ENCODE results near the gene INHBB.

The INHBB gene

GRCh38 chr2:120343433-120344105, 2.4 kb upstream of the INHBB start:
- peak; percentile 71 to 97 for DNase-seq

DNA sequence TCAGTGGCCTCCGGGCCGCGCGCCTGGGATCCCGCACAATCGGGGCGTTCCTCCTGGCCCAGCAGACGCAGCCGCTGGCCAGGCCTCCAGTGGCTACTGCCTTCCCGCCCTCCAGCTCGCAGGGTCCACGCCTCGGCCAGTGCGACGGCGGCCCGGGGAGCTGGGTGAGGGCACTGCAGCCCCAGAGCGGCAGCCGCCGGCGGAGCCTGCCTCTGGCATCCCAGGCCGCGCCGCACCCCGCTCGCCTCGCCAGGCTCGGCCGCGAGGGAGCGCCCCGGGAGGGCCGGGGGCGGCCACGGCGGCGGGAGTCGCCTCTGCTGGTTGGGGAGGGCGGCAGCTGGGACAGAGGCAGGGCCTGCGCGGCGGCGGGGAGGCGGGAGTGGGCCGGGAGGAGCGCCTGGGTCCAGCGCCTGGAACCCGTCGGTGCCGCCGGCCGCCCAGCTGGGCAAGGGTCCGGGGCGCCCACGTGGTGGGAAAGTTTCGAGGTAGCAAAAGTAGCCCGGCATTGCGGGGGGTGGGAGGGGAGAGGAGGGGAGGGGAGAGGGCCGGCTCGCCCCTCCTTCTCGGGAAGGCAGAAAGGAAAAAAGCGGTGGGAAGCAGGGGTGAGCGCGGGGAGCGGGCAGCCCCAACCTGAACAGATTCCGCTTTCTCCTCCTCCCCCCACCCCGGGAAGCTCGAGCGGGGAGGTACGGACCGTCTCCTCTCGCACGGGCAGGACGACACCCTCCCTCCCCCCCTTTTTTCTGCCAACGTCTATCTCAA, 1.5 kb upstream of the INHBB start:
- peak in 1 of 2 experiments; percentile 83 for DNase-seq

DNA sequence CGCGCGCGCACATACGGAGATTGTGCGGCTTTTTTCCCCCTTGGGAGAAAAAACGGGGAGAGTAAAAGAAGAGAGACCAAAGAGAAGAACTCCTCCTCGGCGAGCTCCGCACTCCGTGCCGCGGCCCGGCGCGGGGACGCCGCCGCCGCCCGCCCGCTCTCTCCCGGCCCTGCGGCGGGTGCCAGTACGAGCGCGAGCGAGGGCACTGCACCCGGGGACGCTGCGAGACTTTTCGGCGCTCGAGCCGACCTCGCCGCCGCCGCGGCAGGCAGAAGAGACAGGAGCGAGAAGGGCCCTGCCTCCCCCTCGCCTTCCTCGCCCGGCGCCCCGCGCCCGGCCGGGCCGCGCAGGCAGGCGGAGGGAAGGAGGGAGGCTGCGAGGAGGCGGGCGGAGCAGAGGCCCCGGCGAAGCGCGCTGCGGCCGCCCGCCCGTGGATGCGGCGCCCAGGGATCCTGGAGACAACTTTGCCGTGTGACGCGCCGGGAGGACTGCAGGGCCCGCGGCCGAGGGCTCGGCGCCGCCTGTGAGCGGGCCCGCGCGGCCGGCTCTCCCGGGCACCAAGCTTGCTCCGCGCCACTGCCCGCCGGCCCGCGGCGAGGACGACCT, 857 bp upstream of the INHBB start:
- peak; percentile 23 to 73 for DNase-seq

GRCh38 chr2:120345608-120346007, 328 bp upstream of the INHBB start:
- peak in 1 of 2 experiments; percentile 71 for DNase-seq

GRCh38 chr2:120346667-120347358, 877 bp downstream of the INHBB start:
- DNase-seq: peak; percentile 48 to 85

GRCh38 chr2:120347396-120348060, 1.6 kb downstream of the INHBB start:
- peak in 1 of 2 experiments; percentile 68 for DNase-seq

GRCh38 chr2:120348134-120348736, 2.3 kb downstream of the INHBB start:
- DNase-seq: peak; percentile 45 to 68

DNA sequence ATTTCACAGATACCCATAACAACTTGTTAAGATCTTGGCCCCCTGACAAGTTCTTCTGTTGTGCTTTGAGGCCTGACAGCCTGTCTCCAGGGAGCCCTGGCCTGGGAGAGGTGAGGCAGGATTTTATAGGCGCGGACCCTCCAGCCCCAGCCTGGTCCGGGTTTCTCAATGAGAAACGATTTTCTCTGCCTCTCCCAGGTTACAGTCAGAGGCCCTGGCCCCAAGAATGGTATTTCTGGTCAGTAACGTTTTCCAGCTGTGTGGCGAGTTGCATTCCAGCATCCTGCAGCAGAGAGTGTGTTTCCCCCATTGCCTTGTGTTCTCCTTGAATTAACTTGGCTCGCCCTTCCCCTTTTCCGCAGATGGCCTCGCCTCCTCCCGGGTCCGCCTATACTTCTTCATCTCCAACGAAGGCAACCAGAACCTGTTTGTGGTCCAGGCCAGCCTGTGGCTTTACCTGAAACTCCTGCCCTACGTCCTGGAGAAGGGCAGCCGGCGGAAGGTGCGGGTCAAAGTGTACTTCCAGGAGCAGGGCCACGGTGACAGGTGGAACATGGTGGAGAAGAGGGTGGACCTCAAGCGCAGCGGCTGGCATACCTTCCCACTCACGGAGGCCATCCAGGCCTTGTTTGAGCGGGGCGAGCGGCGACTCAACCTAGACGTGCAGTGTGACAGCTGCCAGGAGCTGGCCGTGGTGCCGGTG, 3.0 kb downstream of the INHBB start:
- no peak for DNase-seq

DNA sequence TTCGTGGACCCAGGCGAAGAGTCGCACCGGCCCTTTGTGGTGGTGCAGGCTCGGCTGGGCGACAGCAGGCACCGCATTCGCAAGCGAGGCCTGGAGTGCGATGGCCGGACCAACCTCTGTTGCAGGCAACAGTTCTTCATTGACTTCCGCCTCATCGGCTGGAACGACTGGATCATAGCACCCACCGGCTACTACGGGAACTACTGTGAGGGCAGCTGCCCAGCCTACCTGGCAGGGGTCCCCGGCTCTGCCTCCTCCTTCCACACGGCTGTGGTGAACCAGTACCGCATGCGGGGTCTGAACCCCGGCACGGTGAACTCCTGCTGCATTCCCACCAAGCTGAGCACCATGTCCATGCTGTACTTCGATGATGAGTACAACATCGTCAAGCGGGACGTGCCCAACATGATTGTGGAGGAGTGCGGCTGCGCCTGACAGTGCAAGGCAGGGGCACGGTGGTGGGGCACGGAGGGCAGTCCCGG, 3.5 kb downstream of the INHBB start:
- DNase-seq: no peak

DNA sequence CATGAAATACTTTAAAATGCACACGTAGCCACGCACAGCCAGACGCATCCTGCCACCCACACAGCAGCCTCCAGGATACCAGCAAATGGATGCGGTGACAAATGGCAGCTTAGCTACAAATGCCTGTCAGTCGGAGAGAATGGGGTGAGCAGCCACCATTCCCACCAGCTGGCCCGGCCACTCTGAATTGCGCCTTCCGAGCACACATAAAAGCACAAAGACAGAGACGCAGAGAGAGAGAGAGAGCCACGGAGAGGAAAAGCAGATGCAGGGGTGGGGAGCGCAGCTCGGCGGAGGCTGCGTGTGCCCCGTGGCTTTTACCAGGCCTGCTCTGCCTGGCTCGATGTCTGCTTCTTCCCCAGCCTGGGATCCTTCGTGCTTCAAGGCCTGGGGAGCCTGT, 4.1 kb downstream of the INHBB start:
- DNase-seq: no peak

GRCh38 chr2:120350801-120351320, 4.9 kb downstream of the INHBB start:
- DNase-seq: no peak

GRCh38 chr2:120352696-120353590, 7.0 kb downstream of the INHBB start:
- no peak for DNase-seq

DNA sequence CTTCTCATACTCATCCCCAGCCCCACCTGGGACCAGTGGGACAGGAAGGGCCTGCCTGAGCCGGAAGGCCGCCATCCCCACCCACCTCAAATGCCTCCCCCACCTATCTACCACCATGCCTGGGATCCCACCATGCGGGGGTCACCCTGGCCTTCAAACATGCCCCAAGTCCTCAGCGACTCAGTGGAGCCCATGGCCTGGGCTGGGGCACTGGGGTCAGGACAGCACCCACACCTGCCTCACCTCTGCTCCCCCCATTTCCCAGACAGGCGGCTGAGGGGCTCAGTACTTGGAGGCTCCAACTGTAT, 7.6 kb downstream of the INHBB start:
- DNase-seq: no peak

GRCh38 chr2:120353931-120354330, 8.0 kb downstream of the INHBB start:
- no peak for DNase-seq

GRCh38 chr2:120354467-120354866, 8.5 kb downstream of the INHBB start:
- DNase-seq: no peak

- DNase-seq: no peak
Measured at GRCh38 chr2:120354935-120355779, 9.2 kb downstream of the INHBB start.

DNA sequence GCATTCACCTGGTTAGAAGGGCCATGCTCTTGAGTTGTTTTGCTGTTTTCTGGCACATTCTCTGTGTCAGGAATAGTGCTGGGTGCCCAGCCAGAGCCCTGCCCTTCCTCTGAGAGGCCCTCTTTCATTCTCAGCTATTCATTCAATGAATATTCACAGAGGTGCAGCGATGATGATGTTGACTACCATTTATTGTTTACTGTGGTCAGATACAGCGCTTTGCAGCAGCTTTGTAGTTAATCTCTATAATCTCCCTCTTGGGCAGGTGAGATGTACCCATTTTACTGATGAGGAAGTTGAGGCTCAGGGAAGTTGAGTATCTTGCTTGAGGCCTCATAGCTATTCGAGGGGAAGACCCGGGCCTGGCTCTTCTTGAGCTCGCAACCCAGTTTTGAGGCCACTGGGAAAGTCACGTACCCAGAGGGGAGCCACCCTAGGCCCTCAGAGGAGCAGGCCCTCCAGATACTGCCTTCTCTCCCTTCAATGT, 9.9 kb downstream of the INHBB start:
- DNase-seq: no peak

DNA sequence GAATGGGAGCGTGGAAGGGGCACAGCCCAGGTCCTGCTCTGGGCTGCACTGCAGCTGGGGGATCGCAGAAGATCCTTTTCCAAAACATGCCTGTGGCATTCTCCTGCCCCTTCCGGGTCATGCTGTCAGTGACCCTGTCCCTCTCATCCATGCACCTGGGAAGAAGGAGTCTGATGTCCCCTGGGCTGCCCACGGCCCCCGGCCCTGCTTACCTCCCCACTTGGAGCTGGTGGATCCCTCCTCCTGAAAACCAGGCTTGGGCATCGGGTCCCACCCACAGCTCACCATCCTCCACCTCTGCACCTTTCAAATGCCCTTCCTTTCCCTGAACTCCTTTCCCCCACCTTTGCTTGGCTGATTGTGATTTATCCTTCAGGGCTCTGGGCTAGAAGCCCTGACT, 11.8 kb downstream of the INHBB start:
- DNase-seq: no peak

GRCh38 chr2:120358734-120359465, 13.0 kb downstream of the INHBB start:
- DNase-seq: no peak
